Measurements from ENCODE around the gene TPPP. TPM values are rescaled to one million over a fixed set of nuclear protein-coding genes. Genes with fewer than 3 reads are reported as not detected.

The TPPP gene
- total RNA-seq, 2 donors from 2014 or later, result 12.2 to 15.7 TPM

DNA sequence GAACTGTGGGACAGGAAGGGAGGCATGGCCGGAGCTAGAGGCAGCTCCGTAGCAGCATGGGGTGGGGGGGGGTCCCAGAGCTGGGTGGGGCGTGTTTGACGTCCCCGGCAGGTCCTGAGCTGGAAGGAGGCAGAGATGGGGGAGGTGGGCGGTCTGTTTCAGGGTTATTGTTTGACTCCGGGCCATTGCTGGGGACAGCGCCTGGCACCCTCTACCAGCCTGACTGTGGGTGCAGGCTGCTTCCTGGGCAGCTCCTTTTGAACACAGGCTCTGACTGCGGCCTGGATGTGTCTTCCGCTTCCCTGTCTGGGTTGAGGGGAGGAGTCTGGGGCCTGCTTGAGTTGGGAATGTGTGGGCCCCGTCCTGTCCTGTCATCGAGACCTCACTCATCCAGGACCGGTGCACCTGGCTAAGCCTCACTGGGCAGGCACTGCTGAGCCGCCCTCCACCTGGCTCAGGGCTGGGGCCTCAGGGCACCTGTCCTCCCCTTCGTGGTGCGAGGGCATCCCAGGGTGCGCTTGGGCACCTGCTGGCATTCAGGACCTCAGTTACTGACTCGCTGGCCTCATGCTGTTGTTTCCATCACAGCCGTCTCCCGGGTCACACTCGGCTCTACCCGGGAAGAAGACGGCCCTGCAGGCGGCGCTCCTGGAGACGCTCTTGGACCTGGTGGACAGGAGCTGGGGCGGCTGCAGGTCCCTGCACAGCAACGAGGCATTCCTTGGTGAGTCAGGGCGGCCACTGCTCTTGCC lies 54.5 kb downstream of the TPPP start:
- H3K36me3 ChIP-seq, result peaks cover 23% of the 10 kb centered on the region
- TF ChIP-seq, protein P1, sequence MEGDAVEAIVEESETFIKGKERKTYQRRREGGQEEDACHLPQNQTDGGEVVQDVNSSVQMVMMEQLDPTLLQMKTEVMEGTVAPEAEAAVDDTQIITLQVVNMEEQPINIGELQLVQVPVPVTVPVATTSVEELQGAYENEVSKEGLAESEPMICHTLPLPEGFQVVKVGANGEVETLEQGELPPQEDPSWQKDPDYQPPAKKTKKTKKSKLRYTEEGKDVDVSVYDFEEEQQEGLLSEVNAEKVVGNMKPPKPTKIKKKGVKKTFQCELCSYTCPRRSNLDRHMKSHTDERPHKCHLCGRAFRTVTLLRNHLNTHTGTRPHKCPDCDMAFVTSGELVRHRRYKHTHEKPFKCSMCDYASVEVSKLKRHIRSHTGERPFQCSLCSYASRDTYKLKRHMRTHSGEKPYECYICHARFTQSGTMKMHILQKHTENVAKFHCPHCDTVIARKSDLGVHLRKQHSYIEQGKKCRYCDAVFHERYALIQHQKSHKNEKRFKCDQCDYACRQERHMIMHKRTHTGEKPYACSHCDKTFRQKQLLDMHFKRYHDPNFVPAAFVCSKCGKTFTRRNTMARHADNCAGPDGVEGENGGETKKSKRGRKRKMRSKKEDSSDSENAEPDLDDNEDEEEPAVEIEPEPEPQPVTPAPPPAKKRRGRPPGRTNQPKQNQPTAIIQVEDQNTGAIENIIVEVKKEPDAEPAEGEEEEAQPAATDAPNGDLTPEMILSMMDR (IDR thresholded peaks at IDR 0.05), result no peak
- no peak for DNase-seq (ENCODE audit: low spot score)
- peaks cover 0 to 6% of the 10 kb centered on the region in 2 donors for H3K9me3 ChIP-seq
- no peaks in the 10 kb centered on the region for H3K4me1 ChIP-seq
- H3K27ac ChIP-seq, result no peak overlapping the region
- H3K4me3 ChIP-seq, result no peak overlapping the region
- H3K27me3 ChIP-seq, result no peaks in the 10 kb centered on the region

DNA sequence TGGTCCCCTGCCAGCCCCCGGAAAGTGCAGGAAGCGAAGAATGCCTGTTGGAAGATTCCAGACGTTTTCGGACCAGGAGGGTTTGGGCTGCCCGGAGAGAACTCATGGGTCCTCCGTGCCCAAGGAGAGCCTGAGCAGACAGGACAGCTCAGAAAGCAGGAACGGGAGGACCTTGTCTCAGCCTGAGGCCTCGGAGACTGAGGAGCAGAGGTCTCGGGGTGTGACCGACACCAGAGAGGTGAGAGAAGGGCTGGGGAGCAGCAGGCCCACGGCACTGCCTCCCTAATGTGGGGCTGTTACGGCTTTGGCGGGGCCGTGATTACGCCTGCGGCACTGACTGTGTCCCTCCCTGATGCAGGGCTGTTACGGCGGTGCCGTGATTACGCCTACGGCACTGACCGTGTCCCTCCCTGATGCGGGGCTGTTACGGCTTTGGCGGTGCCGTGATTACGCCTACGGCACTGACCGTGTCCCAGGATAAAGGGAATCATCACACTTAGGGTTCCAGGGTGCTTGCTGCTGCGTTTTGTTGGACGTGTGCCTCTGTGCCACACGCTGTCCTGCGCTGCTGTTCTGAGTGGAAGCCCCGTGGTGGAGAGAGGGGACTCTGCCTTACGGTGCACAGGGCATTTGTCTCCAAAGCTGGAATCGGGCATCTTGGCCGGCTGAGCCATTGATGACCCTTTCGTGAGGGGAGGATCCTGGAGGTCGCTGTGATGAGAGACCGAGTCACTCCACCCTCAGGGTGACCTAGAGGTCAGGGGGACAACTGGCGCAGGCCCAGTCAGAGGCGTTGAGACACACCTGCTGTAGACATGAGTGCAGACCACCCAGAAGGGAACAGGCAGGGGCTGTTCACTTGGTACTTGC lies 55.3 kb downstream of the TPPP start:
- no peak for DNase-seq (ENCODE audit: low spot score)
- Histone ChIP-seq H3K36me3 (peaks cover 23% of the 10 kb centered on the region), H3K27ac (no peak overlapping the region)

DNA sequence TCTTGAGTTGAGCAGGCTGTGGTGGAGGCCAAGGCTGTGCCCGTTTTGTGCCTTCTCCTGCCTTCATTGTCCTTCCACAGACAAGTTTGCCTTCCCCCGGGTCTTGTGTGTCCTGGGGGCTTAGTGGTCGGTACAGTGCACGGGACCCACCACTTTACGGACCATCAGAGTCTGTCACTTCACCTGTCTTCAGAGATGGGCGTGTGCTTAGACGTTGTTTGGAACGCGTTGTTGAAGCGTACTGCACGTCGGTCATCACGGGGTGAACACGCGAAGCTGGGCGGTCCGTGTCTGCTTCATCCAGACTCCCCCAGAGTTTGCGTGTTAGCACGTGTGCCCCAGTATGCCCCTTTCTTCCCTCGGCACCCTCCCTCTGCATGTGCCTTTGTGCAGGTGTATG lies 56.2 kb downstream of the TPPP start:
- H3K27me3 ChIP-seq, result no peaks in the 10 kb centered on the region
- no peak for DNase-seq (ENCODE audit: low spot score)
- peaks cover 0 to 6% of the 10 kb centered on the region in 2 donors for H3K9me3 ChIP-seq
- H3K27ac ChIP-seq, result no peak overlapping the region
- TF ChIP-seq, protein P1 (IDR thresholded peaks at IDR 0.05), result no peak
- no peak overlapping the region for H3K4me3 ChIP-seq
- peaks cover 23% of the 10 kb centered on the region for H3K36me3 ChIP-seq
- no peaks in the 10 kb centered on the region for H3K4me1 ChIP-seq

More for the DNA sequence above, 55.3 kb downstream of the TPPP start:
- Histone ChIP-seq H3K4me3 (no peak overlapping the region), H3K4me1 (no peaks in the 10 kb centered on the region), H3K9me3 (peaks cover 0 to 6% of the 10 kb centered on the region in 2 donors), H3K27me3 (no peaks in the 10 kb centered on the region)
- TF ChIP-seq, protein P1 (IDR thresholded peaks at IDR 0.05), result no peak

DNA sequence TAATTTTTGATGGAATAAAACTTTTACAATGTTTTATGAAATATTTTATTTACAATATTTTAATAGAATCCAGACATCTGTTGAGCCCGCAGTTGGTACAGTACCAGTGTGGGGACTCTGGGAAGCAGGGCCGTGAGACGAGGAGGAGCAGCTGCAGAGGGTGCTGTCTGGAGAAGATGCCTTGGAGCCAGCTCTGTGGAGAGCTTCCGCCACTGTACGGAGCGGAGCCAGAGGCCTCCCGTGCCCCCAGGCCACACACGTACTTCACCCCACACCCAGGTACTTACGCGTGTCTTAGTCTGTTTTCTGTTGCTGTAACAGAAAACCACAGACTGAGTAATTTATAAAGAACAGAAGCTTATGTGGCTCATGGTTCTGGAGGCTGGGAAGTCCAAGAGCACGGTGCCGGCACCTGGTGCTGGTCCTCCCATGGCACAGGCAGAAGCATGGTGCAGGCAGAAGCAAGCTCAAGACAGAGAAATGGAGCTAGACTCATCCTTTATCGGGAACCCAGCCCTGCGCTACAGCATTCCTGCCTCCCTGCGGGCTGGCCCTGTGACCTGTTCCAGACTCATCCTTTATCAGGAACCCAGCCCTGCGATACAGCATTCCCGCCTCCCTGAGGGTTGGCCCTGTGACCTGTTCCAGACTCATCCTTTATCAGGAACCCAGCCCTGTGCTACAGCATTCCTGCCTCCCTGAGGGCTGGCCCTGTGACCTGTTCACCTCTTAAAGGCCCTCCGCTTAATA lies 57.7 kb downstream of the TPPP start:
- TF ChIP-seq, protein P1 (IDR thresholded peaks at IDR 0.05), result no peak
- peaks cover 23% of the 10 kb centered on the region for H3K36me3 ChIP-seq
- H3K9me3 ChIP-seq, result peaks cover 0 to 6% of the 10 kb centered on the region in 2 donors
- no peak overlapping the region for H3K27ac ChIP-seq
- DNase-seq (ENCODE audit: low spot score), result no peak
- H3K27me3 ChIP-seq, result no peaks in the 10 kb centered on the region
- no peak overlapping the region for H3K4me3 ChIP-seq
- no peaks in the 10 kb centered on the region for H3K4me1 ChIP-seq

DNA sequence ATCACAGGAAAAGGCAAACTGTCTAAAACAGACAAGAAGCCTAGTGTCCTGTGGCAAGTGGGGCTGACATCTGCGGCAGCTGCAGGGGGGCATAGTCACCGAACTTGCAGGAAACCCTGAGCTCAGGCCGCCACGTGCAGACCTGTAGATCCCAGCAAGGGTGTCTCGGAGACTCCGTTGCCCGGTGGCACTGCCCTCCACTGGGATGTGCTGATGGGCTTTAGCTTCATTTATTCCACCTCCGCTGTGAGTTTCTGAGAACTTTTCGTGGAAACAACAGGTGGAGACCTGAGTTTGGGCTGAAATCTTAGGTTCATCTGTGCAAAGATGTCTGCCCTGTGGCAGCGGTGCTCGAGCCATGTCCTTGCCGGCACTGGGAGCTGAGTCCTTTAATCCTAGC lies 59.0 kb downstream of the TPPP start:
- H3K4me1 ChIP-seq, result no peaks in the 10 kb centered on the region
- H3K9me3 ChIP-seq, result peaks cover 0 to 6% of the 10 kb centered on the region in 2 donors
- TF ChIP-seq, protein P1 (IDR thresholded peaks at IDR 0.05), result no peak
- no peaks in the 10 kb centered on the region for H3K27me3 ChIP-seq
- no peak overlapping the region for H3K4me3 ChIP-seq
- H3K36me3 ChIP-seq, result peaks cover 23% of the 10 kb centered on the region
- H3K27ac ChIP-seq, result no peak overlapping the region
- DNase-seq (ENCODE audit: low spot score), result no peak
